GM04504 (cell line): ENCODE data around the gene EID2.

Experiments
- DNase-seq: peaks from one replicate; pipeline ENCODE4 v3.0.0-alpha.2; 2012; ENCODE audit warnings: low read depth

Gene EID2

GRCh38 chr19:39533791-39534190 is 6.2 kb downstream of the EID2 start:
- DNase-seq, result no peak

- DNase-seq, result no peak
Measured at GRCh38 chr19:39533003-39533512, 6.9 kb downstream of the EID2 start.

DNA sequence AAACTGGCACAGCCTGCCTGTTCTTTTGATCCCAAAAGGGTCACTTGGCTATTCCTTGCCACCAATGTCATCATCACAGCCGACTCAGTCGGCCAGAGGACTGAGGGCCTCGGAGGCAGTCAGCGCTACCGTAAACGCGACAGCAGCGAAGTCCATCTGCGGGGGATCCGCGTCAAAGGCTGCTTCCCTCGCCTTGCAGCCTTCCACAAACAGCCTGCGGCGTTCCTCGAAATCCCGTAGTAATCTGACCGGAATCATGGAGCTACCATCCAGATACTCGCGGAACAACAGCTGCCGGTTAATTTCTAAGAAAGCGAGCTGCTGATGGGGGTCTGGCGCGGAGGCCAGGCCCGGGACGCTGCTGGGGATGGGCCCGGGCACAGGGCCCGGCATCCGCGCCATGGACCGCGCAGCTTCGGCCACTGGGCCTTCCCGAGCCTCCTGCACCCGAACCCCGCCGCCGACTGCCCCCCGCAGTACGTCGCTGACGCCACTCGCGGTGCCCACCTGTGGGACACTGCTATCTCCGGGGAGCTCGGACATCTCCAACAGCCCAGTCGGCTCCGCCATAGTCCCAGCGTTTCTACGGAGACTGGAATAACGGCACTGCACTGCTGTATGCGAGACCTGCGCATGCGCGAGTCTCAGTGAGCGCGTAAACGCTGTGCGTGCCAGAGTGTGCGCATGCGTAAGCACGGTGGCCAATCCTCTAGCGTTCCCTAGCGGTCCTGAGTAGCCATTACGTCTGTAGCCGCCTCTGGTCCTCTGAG is 7.5 kb downstream of the EID2 start, which contains the start of gene EID2B:
Gene EID2B, minus strand, starts transcription at position 620 of the 770 bp plus-strand sequence. Its CDS starts 50 bp downstream, at position 570.
- peak; percentile 89 for DNase-seq

- no peak for DNase-seq
Measured at GRCh38 chr19:39531834-39532232, 8.1 kb downstream of the EID2 start.

DNA sequence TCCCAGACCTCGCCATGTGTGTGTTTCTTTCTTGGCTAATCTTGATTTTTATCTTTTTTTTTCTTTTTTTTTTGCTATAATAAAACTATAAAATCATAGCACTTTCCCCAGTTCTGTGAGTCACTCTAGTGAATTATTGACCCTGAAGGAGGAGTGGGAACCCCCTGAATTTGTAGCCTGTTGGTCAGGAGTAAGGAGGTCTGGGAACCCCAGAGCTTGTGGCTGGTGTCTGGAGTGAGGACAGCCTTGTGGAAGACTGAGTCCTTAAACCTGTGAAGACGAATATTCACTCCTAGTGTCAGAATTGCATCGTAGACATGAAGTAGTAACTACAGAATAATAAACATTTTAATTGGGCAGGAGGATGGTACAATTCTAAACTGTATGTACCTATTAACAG is 14.8 kb downstream of the EID2 start:
- DNase-seq, result no peak

- no peak for DNase-seq
Measured at GRCh38 chr19:39524495-39524894, 15.5 kb downstream of the EID2 start.

DNA sequence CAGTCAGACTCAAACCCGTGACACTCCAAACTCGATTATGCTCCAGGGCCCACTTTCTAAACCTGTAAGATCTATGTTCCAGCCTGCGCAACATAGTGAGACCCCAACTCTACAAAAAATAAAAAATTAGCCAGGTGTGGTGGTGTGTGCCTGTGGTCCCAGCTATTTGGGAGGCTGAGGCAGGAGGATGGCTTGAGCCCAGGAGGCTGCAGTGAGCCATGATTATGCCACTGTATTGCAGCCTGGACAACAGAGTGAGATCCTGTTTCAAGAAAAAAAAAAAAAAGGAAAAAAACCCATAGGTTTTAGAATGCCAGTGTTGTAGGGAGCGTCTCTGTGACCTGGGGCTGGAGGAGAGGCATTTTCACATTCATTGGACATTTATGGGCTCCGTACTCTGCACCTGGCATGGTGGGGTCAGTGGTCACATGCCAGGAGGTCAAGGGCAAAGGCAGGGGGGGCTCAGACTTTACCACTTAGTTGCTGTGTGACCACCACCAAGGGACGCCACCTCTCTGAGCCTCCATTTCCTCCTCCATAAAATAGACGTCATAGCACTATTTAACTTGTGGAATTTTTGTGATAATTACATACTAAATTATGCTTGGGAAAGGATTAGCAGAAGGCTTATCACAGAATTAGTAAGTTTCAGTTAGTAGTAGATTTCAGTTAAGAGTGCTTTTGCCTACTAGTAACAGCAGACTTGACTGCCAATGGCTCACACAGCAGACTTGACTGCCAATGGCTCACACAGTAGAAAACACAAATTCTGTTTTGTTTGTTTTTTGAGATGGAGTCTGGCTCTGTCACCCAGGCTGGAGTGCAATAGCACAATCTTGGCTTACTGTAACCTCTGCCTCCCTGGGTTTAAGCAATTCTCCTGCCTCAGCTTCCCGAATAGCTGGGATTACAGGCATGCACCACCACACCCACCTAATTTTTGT is 19.1 kb downstream of the EID2 start:
- DNase-seq, result no peak

DNA sequence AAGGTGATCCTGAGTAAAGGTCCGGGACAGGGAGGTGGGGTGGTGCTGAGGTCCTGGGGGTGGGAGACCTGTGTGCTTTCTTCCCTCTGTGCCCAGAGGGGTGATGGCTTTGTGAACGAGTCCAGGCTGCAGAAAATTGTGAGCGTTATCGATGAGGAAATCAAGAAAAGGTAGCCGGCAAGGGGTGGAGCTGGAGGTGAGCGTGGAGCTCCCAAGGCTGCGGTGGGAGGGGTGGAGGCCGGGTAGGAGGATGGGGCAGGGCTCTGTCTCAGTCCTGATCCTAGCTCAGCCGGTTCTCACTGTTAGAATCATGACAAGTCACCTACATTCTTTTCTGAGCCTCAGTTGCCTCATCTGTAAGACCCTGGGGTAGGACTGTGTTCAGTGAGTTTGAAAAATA is 21.0 kb downstream of the EID2 start:
- no peak for DNase-seq

DNA sequence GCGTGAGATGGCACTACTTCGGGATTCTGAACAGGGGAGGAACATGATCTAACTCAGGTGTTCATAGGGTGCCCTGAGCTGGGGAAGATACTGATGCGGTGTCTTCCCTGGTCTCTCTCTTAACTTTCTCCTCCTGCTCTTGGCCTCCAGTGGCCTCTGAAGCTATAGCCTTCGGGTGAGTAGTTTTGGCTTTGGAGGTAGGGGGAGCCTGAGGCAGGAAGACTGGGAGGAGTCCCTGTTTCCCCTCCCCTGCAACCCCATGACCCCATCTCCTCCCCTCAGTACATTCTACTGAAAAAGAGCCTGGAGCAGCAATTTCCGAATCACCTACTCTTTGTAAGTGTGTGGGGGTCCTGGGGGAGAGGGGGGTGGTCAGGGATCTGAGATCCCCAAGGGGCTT is 21.5 kb downstream of the EID2 start:
- no peak for DNase-seq

GRCh38 chr19:39517432-39517831 is 22.5 kb downstream of the EID2 start:
- DNase-seq, result no peak

GRCh38 chr19:39516270-39516669 is 23.7 kb downstream of the EID2 start:
- DNase-seq, result no peak

- no peak for DNase-seq
Measured at GRCh38 chr19:39515551-39516191, 24.3 kb downstream of the EID2 start.

DNA sequence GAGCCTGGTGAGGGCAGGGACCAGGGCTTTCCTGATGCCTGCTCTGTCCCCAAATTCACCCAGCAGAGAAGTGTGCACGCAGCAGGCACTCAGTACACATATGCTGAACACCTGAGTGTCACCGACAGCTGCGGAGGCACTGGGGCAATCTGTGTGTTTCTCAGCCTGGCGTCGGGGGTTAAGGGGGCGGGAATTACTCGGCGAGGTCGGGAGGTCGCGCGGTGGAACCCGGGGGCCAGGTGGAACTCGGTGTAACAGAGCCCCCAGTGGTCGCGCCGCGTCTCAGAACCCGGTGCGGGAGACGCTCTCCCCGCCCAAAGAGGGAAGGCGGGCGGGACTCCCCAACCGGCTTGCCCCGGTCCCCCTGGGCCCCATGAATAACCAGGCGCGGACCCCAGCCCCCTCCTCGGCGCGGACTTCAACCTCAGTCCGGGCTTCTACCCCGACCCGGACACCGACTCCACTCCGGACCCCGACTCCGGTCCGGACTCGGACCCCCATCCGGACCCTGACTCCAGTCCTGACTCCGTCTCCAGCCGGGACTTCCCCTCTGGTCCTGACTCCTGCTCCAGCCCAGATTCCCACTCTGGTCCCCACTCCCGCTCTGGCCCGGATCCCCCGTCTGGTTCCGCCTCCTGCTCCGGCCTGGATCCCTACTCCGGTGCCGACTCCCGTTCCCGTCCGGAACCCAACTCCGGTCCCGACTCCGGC is 25.0 kb downstream of the EID2 start, which contains the start of gene SELENOV:
Gene SELENOV, plus strand, starts transcription at position 300 of the 711 bp plus-strand sequence. Its CDS starts 74 bp downstream, at position 374.
- DNase-seq, result no peak

DNA sequence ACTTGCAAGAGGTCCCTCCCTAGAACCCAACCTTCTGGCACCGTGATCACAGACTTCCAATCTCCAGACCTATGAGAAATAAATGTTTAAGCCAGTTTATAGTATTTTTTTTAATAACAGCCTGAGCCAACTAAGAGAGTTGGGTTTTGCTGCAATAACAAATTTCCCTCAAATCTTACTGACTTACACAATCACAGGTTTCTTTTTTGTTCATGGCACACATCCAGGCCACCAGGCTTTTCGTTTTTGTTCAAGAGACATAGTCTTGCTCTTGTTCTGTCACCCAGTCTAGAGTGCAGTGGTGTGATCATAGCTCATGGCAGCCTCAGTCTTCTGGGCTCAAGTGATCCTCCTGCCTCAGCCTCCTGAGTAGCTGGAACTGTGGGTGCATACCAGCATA is 27.0 kb downstream of the EID2 start:
- no peak for DNase-seq

DNA sequence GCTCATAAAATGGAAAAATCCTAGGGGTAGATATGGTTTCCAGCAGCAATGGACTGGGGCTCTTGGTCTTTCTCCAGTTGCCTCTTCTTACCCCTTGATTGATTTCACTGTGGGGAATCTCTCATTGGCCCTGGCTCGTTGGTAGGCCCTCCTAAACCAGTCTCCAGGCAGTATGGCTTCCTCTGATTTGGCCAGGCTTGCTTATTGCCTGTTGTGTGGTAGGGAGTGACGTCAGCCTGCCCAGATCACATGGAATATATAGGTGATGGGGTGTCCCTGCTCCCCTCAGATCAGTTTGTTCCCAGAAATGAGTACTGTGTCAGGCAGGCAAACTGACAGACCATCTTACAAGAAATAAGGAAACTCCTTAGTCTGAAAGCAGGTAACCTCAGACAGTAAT is 30.7 kb downstream of the EID2 start:
- no peak for DNase-seq

DNA sequence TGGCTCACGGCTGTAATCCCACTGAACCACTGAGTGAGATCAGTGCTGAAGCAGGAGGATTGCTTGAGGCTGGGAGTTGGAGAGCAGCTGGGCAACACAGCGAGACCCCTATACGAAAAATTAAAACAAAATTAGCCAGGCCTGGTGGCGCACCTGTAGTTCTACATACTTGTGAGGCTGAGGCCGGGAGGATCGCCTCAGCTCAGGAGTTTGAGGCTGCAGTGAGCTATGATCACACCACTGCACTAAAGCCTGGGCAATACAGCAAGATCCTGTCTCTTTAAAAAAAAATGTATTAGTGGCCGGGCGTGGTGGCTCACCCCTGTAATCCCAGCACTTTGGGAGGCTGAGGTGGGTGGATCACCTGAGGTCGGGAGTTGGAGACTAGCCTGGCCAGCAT is 31.3 kb downstream of the EID2 start:
- no peak for DNase-seq

GRCh38 chr19:39507715-39508364 is 32.1 kb downstream of the EID2 start:
- no peak for DNase-seq

- DNase-seq, result peak; percentile 16
Measured at GRCh38 chr19:39506944-39507714, 32.8 kb downstream of the EID2 start.

DNA sequence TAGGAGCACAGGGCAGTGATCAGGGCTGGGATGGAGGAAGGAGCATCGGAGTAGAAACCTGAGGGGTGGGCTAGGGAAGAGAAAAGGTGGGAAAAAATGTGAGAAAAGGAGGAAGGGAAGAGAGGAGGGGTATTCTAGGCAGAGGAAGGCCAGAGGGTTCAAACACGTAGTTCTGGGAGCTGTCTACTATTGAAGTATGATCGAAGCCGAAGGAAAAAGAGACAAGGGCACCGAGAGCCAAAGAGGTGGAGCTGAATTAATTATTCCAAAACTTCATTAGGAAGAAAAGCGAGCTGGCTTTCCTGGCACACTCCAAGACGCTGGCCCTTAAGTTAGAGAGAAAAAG is 33.4 kb downstream of the EID2 start:
- no peak for DNase-seq
